Stimulated activated naive CD8-positive, alpha-beta T cell treated with anti-CD3 and anti-CD28 coated beads, Interleukin-15, Interleukin-2, amounts not matched to agents 100 U/mL and 50 U/mL, for 24 hours (primary cell): Measurements from ENCODE around the gene FBXL16.
"Not testable (repeated sequence)": the region's sequence is repeated elsewhere in the genome, so short reads cannot be mapped to it uniquely, and the experiment has no call there.

Experiments used
- ATAC-seq: fragments of 150-1000 bp; cut with Tn5 transposase; one replicate; pipeline ENCODE4 v1.10.0; 2021
- DNase-seq: peaks from one replicate; pipeline ENCODE4 v3.0.0; 2021

Gene FBXL16

DNA sequence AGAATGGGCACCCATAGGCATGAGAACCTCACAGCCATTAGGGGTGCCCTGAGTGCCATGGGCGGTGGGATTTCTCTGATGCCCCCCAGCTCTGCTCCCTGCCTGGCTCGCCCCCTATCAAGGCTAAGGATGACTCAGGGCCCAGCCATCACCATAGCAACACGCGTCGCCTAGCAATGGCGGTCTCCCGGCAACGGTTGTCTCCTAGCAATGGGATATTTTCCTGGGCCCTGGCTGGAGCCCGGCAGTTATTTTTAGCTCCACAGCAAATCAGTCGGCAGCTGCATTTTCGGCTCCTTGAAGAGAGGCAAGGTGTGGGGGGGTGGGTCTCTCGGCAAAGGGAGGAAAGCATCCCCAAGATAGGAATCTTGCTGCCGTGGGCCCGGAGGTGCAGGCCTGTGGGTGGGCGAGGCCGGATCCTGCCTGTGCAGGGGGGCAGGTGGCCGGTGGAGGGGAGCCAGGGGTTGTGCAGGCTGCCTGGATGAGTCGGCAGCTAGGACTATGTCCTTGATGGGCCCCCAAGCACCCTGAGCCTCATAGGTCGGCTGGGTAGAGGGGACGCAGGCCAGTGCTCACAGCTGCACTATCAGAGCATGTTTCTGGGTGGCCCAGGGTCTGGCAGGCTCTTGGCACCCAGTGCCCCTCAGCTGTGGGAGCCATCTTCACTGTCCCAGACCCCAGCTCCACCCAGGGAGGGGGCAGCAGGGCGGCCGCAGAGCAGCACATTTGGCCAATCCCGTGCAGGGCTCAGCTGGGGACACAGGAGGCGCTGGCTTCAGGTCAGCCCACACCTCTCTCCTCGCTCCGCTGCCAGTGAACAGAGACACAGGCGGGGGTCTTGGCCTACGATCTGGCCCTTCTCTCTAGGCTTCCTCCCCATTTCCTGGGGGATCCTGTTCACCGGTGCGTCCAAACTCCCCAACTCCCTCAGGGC is 4.2 kb upstream of the FBXL16 start:
- no peak for ATAC-seq

DNA sequence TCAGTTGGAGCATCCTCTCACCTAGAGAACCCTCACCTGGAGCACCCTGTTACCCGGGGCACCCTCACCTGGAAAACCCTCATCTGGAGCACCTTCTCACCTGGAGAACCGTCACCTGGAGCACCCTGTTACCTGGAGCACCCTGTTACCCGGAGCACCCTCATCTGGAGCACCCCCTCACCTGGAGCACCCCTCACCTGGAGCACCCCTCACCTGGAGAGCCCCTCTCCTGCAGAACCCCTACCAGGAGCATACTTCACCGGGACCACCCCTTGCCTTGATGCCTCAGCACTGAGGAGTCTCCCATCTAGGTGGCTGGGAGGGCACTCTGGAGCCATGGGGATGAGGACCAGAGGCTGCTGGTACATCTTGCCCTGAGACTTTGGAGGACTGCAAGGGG is 3.4 kb upstream of the FBXL16 start:
- no peak for DNase-seq
- no peak for ATAC-seq

More for the DNA sequence above, 4.2 kb upstream of the FBXL16 start:
- no peak for DNase-seq

DNA sequence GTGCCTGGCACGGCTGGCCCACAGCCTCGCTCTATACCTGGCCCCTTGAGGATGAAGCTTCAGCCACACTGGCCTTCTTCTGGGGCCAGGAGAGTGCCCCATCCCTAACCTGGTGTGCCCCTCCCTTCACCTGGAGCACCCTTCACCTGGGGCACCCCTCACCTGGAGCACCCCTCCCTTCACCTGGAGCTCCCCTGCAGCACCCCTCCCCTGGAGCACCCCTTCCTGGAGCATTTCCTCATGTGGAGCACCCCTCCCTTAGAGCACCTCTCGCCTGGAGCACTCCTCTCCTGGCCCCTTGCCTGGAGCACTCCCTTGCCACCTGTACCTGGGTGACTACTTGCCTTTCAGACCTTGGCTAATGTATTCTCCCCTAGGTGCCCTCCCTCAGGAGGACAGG is 2.4 kb upstream of the FBXL16 start:
- ATAC-seq = no peak
- DNase-seq = no peak

DNA sequence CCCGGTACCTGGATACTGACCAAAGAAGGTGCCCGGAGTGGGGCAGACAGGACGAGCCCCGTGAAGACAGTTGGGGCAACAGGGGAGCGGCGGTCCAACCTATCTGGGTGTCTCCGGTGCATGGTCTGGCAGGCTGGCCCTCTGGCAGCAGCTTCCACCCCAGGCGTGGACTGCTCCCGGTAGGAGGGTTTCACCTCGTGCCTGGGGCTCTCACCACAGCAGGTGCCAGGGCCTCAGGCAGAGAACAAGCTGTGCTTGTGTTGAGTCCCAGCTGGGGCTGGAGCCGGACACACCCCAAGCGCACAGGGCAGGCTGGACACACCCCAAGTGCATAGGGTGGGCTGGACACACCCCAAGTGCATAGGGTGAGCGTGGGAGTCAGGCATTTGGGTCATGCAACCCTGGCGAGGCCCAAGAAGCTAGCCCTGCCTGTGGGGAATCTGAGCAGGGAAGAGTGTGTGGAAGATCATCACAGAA is 1.5 kb upstream of the FBXL16 start:
- no peak for ATAC-seq

DNA sequence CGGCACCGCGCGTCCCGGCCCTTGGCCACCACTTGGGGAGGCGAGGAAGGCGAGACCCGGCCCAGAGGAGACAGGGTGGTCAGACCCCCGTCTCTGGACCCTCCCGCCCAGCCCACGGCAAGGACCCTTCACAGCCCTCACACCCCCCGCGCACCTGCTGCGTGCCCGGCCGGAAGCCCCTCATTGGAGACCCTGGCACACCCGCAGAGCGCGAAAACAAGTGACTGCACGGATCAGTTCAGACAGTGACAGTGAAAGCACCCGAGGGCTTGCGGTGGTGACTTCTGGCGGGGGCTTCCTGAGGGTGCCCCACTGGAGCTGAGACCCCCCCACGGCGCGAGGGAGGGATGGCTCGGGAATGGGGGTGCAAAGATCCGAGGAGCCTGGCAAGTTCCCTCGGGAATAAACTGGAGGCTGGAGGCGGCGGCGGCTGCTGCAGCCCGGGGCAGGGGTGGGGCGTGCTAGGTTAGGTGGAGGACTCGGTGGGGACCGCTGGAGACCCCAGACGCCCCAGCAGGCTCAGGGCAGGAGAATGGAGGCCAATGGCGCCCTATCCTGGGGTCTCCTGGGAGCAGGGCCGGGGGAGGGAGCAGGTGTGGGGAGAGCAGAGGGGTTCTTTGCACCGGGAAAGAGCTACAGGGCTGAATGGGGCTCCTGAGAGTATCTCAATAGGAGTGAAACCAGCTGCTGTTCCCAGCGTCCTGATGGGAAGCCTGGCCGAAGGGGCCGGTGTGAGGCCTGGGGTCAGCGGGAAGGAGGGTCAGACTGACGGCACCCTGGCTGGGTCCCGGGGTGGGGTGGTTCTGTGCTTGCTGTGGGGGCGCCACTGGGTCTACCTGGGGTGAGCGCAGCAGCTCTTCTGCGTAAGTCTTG is 824 bp upstream of the FBXL16 start:
- no peak for ATAC-seq

More for the DNA sequence above, 1.5 kb upstream of the FBXL16 start:
- DNase-seq = no peak

DNA sequence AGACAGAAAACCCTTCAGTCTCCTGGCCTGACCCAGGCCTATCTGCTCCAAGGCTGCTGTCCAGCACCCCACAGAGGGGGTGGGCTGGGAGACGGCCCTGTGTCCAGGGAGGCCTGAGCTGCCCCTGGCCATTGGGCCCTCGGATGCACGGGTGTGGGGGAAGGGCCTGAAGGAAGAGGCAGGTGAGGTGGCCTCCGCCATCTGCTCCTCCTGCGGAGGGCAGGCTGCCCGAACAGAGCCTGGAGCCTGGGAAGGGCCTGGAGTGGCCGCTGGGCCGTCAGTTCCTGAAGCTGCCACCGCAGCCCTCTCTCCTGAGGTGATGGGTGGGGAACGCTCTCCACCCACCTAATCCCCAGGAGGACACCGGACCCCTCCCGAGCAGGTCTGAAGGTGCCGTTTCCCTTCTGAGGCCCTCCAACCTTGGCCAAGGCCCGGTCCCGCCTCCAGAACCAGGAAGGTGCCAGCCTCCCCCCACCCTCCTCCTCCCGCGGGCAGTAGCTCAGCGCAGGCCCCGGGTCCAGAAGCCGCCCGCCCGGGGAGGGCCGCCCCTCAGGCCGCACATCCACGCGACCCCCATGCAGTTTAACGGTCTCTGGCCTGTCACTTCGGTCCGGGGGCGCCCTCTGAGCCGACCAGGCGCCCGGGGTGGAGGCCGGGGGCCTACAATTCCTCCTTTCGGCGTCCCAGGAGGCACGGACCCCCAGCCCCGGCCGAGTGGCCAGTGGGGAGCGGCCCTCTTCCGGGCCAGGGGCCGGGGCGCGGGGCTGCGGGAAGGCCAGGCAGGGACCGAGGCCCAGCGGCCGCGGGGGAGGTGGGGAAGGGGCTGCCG is 835 bp downstream of the FBXL16 start:
- no peak for ATAC-seq

More for the DNA sequence above, 824 bp upstream of the FBXL16 start:
- DNase-seq = no peak

DNA sequence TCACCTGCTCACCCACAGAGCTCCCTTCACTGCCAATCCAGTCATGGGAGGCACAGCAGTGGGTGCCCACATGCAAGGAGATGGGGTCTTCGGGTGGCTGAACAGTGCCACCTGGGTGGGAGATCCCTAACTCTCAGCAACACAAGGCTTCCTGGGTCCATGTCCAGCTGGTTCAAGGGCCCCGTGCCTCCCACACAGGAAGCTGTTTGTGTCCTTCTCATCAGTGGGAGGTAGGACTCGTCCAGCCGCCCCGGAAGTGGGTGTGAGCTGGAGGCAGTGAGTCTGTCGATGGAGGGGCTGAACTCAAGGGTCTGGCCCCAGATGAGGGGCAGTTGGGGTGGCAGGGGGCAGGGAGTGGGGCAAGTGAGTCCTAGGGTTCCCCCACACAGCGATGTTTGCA is 1.6 kb downstream of the FBXL16 start:
- ATAC-seq (no peak), DNase-seq (no peak)

More for the DNA sequence above, 835 bp downstream of the FBXL16 start:
- DNase-seq = no peak

DNA sequence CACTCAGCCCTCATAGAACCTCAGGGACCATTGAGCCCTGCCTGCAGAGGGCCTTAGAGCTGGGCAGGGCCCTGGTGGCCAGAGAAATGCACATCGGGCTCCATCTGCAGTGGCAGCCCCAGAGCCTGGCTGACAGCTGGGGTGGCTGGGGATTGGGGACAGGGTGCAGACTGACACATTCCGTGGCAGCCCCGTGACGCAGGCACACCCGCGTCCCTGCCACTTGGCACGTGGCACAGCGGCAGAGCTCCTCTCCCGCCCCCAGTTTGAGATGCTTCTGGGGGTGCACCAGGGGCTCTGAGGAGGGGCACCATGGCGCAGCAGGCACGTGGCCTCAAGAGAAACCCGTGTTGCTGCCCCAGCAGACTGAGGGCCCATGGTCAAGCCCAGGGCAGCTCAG is 2.2 kb downstream of the FBXL16 start:
- DNase-seq (no peak), ATAC-seq (no peak)

DNA sequence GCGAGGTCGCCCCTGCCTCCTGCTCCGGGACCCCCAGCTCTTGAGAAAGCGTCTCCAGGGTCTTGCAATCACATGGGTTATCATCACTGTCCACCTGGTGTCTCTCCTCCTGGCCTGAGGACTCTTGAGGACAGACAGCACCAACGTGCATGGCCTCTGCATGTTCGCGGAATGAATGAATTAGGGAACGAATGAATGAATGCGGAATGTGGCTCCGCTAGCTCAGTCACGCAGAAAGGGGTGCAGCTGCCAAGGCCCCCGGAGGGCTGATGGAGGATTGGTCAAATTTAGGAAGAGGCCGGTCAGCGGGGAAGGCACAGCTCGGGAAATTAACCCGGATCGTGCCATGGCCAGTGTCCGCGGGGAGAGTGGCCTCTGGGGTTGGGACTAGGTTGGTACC is 3.3 kb downstream of the FBXL16 start:
- ATAC-seq = no peak
- DNase-seq = no peak

DNA sequence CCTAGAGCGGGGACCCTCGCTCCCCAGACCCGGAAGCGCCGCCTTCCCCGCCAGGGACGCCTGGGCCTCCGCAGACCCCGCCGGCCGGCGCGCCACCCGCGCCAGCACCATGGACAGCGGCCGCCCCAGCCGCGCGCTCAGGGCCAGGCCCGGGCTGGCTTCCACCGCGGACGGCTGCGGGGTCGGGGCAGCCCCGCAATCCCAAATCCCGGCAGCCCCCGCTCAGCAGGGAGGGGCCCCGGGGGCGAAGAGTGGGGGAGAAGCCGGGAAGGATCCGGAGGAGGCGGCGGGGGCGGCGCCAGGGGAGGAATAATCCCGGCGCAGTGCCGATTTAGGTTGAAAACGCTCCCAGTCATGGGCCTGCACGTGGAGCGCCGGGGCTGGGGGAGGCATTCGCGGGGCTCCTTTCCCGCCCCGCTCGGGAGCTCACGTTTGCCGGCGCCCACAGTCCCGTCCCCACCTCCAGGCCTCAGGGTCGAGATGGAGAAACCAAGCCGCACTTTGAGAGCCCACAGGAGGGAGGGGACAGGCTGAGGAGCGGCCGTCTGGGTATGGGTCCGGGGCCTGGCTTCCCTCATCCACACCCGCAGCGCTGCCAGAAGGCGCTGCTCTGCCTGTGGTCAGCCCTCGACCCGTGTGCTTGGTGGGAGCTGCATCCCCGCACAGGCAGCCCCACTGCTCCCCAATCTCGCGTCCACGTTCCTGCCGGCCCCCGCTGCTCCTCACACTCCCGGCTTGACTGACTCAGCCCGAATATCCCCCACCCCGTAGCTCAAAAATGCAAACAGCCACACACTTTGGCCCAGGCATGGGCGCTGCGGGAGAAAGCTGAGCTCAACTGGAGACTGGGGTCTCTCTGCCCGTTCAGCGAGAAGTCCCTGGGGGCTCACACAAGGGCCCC is 4.7 kb downstream of the FBXL16 start:
- peak; percentile 62 for DNase-seq

DNA sequence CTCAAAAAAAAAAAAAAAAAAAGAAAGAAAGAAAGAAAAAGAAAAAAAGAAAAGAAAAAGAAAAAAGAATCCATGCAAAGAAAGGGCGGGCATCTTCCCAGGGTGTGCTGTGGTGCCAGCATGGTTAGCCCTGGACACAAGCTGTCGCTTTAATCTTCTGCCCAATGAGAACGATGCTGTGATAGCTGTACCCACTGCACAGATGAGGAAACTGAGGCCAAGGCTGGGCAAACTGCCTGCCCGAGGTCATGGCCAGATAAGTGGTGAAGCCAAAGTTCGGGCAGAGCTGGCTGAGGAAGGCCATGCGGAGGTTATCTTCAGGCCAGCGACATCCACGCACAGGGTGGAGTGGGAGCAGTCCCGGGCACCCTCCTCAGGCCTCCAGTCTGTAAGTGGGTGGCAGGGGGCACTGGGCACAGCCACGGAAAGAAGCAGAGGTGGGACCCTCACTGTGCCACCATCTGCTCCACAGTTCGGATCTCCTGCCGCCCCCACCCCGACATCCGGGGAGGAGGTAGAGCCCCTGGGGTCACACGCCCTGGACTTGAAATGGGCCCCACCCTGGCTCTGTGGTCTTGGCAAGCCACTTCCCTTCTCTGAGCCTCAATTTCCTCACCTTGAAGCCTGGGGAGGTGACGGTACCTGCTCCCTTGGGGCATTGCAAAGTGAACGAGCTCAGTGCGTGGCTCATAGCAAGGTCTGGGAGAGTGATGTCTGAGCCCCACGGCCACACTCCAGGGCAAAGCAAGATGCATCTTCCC is 6.5 kb downstream of the FBXL16 start:
- ATAC-seq = no peak
- no peak for DNase-seq

More for the DNA sequence above, 4.7 kb downstream of the FBXL16 start:
- ATAC-seq = peak; percentile 42

DNA sequence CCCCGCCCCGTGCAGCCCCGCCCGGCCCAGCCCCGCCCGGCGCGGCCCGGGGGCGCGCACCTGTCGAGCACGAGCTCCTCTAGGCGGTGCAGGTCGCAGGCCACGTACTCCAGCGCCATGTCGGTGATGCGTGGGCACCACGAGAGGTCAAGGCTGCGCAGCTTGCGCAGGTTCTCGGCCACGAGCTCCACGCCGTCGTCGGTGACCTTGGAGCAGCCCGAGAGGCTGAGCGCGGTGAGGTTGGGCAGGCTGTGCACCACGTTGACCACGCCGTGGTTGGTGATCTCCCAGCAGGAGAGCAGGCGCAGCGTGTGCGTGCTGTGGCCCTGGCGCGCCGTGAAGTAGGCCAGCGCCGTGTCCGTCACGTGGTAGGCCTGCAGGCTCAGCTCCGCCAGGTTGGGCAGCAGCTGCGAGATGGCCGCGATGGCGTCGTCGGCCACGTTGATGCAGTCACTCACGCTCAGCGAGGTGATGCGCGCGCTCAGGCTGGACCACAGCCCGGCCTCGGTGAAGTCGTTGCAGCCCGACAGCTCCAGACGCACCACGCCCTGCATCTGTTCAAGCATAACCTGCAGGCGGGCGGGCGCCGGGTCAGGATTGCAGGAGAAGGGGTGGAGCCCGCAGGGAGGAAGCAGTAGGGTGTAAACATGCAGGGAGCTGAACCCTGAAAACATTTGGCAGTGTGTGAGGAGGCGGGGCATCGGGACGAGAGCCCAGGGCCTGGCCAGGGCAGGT is 10.1 kb downstream of the FBXL16 start:
- peak; percentile 76 for DNase-seq
- ATAC-seq = peak; percentile 76

DNA sequence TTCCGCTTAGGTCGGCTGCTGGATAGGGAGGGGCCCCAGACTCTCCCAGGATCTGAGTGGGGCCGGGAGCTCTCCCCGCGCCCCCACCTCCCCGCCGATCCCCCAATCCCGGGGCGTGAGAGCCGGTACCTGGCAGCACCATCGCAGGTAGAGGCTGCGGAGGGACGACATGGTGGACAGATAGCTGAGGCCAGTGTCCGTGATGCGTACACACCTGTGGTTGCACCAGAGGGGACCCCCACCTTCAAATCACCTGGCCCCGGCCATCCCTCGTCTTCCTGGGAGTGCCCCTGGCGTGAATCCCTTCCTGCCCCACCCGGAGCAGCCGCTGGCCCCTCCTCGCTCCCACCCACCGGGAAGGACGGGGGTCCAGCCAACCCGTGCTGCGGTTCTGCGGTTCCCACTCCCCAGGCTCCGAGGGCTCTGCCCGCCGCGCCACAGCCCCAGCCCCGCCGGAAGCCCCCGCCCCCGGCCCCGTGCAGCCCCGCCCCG is 10.7 kb downstream of the FBXL16 start:
- no peak for DNase-seq
- no peak for ATAC-seq

DNA sequence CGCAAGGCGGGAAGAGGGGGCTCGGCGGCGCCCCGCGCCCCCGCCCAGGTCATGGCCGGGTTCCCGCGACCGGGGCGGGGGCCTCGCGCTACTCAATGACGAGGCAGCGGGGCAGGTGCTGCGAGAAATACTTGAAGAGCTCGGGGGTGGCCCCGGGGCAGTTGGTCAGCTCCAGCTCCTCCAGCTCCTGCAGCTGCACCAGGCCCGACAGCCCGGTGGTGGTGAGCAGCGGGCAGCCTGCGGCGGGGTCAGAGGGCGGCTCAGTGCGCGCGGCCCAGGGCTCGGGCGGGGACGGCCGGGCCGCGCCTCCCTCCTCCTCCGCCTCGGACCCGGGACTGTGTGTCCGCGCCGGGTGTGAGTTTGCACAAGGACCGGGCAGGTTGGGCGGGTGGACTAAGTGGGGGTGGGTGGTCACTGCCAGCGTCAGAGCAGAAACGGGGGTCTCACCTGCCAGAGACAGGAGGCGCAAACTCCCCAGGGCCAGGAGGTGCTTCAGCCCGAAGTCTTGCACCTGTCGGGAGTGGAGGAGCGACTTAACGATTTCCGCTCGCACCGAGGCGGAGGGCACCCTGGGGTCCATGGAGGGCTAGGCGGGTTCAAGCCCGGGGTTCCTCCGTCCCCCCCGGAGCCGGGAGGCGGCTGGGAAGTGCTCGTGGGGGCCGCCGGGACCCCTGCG is 11.3 kb downstream of the FBXL16 start:
- DNase-seq = no peak
- no peak for ATAC-seq

DNA sequence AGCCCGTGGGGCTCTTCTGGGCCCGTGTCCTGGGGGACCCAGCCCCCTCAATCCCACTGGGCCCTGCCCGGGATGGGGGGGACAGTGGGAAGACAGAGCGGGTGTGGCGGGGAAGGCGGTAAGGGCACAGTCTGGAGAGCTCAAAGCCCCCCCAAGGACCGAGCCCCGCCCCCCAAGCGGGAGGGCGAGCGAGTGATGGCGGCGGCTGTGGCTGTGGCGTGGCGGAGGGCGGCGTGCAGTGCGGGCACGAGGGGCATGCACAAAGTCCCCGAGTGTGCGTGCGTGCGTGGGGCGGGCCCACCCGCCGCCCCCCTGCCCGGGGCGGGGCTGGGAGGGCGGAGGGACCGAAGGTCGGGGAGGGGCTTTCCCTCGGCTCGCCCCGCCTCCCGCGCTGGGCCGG is 11.8 kb downstream of the FBXL16 start:
- no peak for ATAC-seq

DNA sequence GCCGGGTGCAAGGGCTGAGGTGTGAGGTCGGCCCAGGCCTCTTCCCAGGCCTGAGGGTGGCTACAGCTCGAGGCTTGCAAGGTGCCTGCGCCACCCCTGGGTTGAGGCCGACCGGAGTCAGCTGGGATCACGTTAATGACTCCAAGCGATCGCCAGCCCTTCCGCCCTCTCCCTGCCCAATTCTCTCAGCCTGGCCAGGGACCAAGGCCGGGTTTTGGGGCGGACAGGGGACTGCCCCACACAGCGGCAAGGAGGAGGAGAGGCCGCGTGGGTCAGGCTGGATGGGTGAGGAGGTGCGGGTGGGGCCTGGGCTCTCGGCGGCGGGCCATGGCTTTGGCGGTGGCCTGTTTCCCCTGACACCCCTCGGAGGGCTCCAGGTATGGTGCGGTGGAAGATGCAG is 12.2 kb downstream of the FBXL16 start:
- DNase-seq = no peak
- no peak for ATAC-seq

More for the DNA sequence above, 11.8 kb downstream of the FBXL16 start:
- DNase-seq = no peak

DNA sequence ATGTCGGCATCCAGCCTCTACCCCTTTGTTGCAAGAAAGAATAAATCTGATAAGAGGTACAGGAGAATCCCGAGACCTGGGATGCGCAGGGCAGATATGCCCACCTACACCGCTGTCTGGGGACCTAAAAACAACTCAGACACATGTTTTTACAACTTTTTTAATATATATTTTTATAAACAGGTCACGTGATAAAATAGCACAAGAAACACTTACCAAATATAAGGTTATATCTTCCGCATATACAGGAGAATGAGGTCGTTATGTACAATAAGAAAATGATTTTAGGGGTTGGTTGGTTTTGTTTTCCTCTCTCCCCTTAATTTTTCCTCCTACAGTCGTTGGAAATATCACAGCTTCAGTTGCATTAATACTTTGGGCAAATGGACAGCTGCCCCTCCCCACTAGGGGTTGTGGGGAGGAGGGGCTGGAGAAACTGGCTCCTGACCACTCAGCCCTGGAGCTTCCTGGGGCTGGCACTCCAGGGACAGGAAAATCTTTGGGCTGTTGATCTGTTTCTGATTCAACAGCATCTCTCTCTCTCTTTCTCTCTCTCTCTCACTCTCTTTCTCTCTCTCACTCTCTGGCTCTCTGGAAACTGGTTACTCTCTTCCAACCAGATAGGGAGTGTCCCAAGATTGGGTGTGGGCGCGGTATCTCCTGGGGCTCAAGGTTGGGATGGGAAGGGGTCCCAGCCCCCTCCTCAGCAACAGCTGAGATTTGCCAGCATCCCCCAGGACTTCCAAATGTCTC is 13.1 kb downstream of the FBXL16 start:
- ATAC-seq (no peak), DNase-seq (no peak)

DNA sequence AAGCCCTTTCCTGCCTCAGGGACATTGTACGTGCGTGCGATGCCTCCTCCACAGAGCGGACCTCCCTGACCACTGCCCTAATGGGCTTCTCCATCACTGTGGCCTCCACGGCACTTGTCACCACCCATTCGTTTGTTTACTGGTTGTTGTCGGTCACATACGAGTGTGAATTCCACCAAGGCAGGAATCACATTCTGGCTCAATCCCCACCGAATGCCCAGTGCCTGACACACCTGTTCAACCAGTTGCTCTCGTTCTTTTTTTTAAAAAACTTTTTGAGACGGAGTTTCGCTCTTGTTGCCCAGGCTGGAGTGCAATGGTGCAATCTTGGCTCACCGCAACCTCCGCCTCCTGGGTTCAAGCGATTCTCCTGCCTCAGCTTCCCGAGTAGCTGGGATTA is 14.4 kb downstream of the FBXL16 start:
- not testable (repeated sequence) for DNase-seq, ATAC-seq
